DMS153 (cell line): Measurements from ENCODE around the gene IRF1.

Source experiments
- DNase-seq: peaks from one replicate; lab custom pipeline; 2025; lab: John Stamatoyannopoulos, UW

IRF1 gene

GRCh38 chr5:132460846-132461568, 29.6 kb downstream of the IRF1 start:
- no peak for DNase-seq

- peak; percentile 20 for DNase-seq
Measured at GRCh38 chr5:132459983-132460838, 30.4 kb downstream of the IRF1 start.

- DNase-seq, result no peak
Measured at GRCh38 chr5:132459031-132459982, 31.3 kb downstream of the IRF1 start.

GRCh38 chr5:132458651-132459030, 31.9 kb downstream of the IRF1 start:
- DNase-seq, result no peak

GRCh38 chr5:132458226-132458560, 32.4 kb downstream of the IRF1 start:
- DNase-seq, result no peak

GRCh38 chr5:132457371-132458225, 33.0 kb downstream of the IRF1 start:
- DNase-seq, result no peak

- no peak for DNase-seq
Measured at GRCh38 chr5:132456987-132457361, 33.6 kb downstream of the IRF1 start.

- no peak for DNase-seq
Measured at GRCh38 chr5:132456296-132456986, 34.1 kb downstream of the IRF1 start.

GRCh38 chr5:132455614-132456115, 34.9 kb downstream of the IRF1 start:
- no peak for DNase-seq

GRCh38 chr5:132454361-132454760, 36.2 kb downstream of the IRF1 start:
- DNase-seq, result no peak

GRCh38 chr5:132451387-132451786, 39.2 kb downstream of the IRF1 start:
- no peak for DNase-seq

- DNase-seq, result no peak
Measured at GRCh38 chr5:132449060-132449459, 41.5 kb downstream of the IRF1 start.

GRCh38 chr5:132447196-132447595, 43.4 kb downstream of the IRF1 start:
- DNase-seq, result no peak

- DNase-seq, result no peak
Measured at GRCh38 chr5:132446621-132447020, 44.0 kb downstream of the IRF1 start.

- DNase-seq, result no peak
Measured at GRCh38 chr5:132445930-132446329, 44.6 kb downstream of the IRF1 start.

- DNase-seq, result no peak
Measured at GRCh38 chr5:132445640-132445923, 45.0 kb downstream of the IRF1 start.

- DNase-seq, result no peak
Measured at GRCh38 chr5:132444841-132445639, 45.5 kb downstream of the IRF1 start.

GRCh38 chr5:132444061-132444460, 46.5 kb downstream of the IRF1 start:
- no peak for DNase-seq

GRCh38 chr5:132439521-132440089, 51.0 kb downstream of the IRF1 start:
- no peak for DNase-seq

GRCh38 chr5:132438917-132439316, 51.7 kb downstream of the IRF1 start:
- DNase-seq, result no peak
